Measurements from ENCODE around the gene FPGS. TPM values are rescaled to one million over a fixed set of nuclear protein-coding genes. Genes with fewer than 3 reads are reported as not detected.
A peak's percentile ranks its signal among the peaks of the same experiment; 100 is the strongest.
"Not testable (repeated sequence)": the region's sequence is repeated elsewhere in the genome, so short reads cannot be mapped to it uniquely, and the experiment has no call there.

FPGS gene
- total RNA-seq, 1 experiment from 2014 or later: 49.0 TPM

DNA sequence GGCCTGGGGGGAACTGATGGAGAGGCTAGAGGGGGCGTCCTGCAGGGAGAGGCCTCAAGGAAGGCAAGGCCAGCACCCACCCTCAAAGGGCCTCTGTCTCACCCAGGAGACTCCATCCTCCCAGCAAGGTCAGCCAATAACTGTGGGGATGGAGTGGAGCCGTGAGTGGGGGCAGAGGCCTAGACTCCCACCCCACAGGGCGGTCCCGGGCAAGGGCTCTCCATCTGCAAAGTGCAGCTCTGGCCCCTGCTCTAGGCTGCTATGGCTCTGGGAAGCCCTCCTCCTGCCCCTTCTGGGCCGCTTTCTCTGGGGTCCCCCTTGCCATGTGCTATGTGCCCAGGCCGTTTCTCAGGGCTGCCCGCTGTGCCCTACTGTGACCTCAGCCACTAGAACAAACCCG is 14.0 kb downstream of the FPGS start:
- no peak overlapping the region for H3K27ac ChIP-seq
- H3K4me3 ChIP-seq: no peak overlapping the region
- DNase-seq (ENCODE audit: low read depth in 1 of 2, low spot score in 2 of 2): no peak
- no peaks in the 10 kb centered on the region for H3K27me3 ChIP-seq (replicated peaks)
- peaks cover 74% of the 10 kb centered on the region for H3K36me3 ChIP-seq
- H3K4me1 ChIP-seq (replicated peaks): no peaks in the 10 kb centered on the region
- H3K9me3 ChIP-seq (replicated peaks): no peaks in the 10 kb centered on the region

DNA sequence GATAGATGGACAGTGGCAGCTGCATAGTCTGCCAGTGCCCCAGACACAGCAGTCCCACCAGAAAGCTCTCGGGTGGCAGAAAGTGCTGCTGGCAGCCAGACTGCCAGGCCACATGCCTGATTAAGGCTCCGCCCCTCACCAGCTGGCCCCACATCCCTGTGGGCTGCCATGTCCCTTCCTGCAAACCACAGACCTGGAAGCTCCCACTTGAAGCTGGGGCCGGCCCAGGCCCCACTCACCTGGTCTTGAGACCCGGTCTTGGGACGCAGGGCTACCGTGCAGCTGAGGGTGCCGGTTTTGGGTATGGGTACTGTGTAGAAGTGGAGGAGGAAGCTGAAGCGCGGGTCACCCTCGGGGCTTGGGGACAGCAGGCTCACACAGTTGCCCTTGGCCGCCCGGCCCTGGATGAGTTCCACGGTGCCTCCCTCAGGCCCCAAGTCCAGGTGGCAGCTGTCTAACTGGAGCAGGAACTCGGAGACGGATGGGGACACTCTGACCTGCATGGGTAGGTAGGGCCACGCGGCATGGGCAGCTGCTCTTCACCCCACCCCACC is 15.3 kb downstream of the FPGS start:
- DNase-seq (ENCODE audit: low read depth in 1 of 2, low spot score in 2 of 2): no peak
- H3K27me3 ChIP-seq (replicated peaks): no peaks in the 10 kb centered on the region
- H3K36me3 ChIP-seq: peaks cover 67% of the 10 kb centered on the region
- H3K9me3 ChIP-seq (replicated peaks): no peaks in the 10 kb centered on the region
- H3K27ac ChIP-seq: no peak overlapping the region
- H3K4me3 ChIP-seq: no peak overlapping the region
- no peaks in the 10 kb centered on the region for H3K4me1 ChIP-seq (replicated peaks)

DNA sequence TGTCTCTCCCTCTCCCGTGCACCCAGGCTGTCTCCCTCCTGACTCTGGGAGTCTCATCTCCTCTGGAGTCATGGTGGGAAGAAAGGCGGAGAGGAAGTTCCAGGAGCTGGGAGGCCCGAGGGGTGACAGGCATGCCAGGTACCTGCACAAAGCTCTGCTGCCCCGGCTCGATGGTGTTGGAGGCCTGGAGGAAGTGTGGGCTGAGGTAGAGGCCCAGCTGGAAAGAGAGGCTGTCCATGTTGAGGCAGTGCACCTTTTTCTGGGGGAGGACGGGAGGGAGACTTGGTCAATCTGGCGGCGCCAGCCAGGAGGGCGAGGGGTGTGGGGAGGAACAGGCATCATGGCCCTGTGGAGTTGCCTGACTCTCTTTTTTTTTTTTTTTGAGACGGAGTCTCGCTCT is 15.9 kb downstream of the FPGS start:
- Histone ChIP-seq H3K27me3 (replicated peaks) (no peaks in the 10 kb centered on the region), H3K4me3 (no peak overlapping the region), H3K9me3 (replicated peaks) (no peaks in the 10 kb centered on the region), H3K27ac (no peak overlapping the region), H3K36me3 (peaks cover 61% of the 10 kb centered on the region), H3K4me1 (replicated peaks) (no peaks in the 10 kb centered on the region)
- DNase-seq (ENCODE audit: low read depth in 1 of 2, low spot score in 2 of 2): no peak

DNA sequence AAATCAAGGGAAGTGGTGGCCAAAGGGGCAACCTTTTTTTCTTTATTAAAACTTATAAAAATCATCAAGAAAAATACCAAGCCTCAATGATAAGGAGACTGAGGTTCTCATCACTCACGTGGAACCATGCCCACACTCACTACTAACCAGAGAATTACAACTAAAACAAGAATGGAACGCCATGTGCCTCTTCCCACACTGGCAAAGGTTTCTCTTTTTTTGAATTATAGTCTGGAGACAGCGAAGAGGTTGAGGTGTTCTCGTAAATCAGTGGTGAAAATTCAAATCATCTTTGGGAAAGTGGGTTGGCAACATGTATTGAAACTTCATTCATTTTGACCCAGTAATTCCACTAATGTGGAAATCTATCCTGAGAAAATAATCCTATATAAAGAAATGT is 19.4 kb downstream of the FPGS start:
- Histone ChIP-seq H3K4me1 (replicated peaks) (no peaks in the 10 kb centered on the region), H3K9me3 (replicated peaks) (no peaks in the 10 kb centered on the region), H3K4me3 (no peak overlapping the region), H3K36me3 (peaks cover 55% of the 10 kb centered on the region), H3K27me3 (replicated peaks) (no peaks in the 10 kb centered on the region), H3K27ac (no peak overlapping the region)
- DNase-seq (ENCODE audit: low read depth in 1 of 2, low spot score in 2 of 2): no peak

DNA sequence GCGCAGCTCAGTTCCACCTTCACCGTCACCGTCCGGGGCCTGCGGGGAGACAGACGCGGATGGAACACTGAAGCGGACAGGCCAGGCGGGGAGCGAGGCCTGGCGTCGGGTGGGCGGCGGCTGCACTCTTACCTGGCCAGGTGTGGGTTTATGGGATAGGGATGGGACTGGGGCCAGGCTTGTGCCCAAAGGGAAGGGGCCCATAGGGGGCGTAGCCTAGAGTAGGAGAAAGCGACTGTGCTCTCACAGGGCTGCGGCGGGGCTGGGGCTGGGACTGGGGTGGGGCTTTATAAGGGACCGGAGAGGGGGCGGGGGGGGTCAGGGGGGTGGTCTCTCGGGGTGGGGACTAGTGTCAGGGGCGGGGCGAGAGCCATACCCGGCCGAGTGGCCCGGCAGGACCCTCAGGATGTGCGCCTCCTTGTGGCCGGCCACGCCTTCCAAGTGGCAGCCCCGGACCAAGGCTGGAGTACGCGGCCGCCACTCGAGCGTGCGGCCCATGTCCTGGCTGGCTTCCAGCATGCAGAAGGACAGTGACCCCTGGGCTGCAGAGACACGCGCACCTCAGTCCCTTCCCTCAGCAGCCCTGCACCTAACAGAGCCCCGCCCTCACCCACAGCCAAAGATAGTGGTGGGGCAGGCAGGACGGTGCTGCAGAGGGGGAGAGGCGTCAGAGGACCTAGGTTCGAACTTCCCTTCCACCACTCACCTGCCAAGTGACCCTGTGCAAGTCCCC is 22.8 kb downstream of the FPGS start:
- peaks cover 48% of the 10 kb centered on the region for H3K36me3 ChIP-seq
- no peak overlapping the region for H3K27ac ChIP-seq
- no peak for DNase-seq (ENCODE audit: low read depth in 1 of 2, low spot score in 2 of 2)
- H3K9me3 ChIP-seq (replicated peaks): no peaks in the 10 kb centered on the region
- no peak overlapping the region for H3K4me3 ChIP-seq
- no peaks in the 10 kb centered on the region for H3K27me3 ChIP-seq (replicated peaks)
- H3K4me1 ChIP-seq (replicated peaks): no peaks in the 10 kb centered on the region

DNA sequence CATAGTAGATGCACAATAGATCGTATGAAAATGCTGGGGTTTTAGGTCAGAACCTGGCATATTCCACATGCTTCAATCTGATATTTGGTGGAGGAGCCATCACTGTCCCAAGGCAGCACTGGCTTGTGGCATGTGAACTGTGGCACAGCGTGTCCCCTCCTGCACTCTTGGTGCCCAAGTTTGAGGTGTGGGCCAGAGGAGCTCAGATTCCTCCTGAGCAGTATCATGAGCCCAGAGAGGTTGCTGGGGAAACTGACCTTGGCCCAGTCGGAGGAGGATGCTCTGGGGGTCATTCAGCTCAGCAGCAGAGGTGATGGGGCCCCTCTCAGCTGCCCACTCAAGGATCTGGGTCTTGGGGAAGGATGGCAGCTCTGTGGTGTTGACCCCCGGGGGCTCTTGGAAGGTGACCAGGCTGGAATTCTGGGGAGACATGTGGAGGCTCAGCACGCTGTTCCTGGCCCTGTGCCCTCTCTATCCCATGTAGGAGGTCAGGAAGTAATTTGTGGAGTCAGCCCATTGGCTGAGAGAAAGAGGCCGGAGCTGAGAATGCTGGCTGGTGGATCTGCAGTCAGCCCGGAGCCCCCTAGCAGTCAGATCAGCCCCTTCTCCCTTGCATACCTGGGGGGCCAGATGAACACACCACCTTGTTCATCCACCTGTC is 23.7 kb downstream of the FPGS start:
- no peak for DNase-seq (ENCODE audit: low read depth in 1 of 2, low spot score in 2 of 2)
- Histone ChIP-seq H3K4me1 (replicated peaks) (no peaks in the 10 kb centered on the region), H3K36me3 (peaks cover 44% of the 10 kb centered on the region), H3K9me3 (replicated peaks) (no peaks in the 10 kb centered on the region), H3K27me3 (replicated peaks) (no peaks in the 10 kb centered on the region), H3K27ac (no peak overlapping the region), H3K4me3 (no peak overlapping the region)

DNA sequence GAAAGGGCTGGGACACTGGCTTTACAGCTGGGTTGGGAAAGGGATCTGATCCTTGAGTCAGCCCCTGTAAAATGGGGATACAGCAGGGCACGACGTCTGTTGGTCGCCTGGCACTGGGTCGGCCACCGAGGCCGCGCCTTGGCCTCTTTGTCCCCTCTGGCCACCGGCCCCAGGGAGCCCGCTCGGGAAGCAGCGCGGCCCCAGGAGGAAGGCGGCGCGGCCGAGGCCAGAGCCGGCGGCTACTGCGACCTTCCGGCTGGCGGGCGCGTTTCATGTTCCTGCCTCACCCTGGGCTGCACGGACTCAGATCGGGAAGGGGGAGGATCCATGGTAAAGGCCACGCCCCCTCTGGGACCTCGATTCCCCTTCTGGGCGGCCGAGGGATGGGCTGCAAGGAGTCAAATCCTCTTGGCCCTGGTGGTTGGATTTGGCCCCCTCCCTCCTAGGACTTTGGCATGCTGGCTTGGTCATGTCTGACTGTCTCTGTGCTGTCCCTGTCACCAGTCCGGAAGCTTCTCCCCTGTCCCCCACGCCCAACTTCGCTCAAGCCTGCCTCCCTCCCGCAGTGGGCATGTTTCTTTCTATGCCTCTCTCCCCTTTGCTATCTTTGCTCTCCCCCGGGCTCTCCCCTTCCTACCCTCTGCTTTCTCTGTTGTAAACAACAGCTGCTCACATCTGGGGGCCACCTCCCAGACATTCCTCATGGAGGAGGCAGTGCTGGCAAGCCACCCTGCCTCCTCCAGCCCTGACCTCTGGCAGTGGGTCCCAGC is 25.8 kb downstream of the FPGS start:
- Histone ChIP-seq H3K4me3 (no peak overlapping the region), H3K4me1 (replicated peaks) (no peaks in the 10 kb centered on the region), H3K27ac (no peak overlapping the region), H3K36me3 (peaks cover 47% of the 10 kb centered on the region), H3K9me3 (replicated peaks) (no peaks in the 10 kb centered on the region), H3K27me3 (replicated peaks) (no peaks in the 10 kb centered on the region)
- no peak for DNase-seq (ENCODE audit: low read depth in 1 of 2, low spot score in 2 of 2)

DNA sequence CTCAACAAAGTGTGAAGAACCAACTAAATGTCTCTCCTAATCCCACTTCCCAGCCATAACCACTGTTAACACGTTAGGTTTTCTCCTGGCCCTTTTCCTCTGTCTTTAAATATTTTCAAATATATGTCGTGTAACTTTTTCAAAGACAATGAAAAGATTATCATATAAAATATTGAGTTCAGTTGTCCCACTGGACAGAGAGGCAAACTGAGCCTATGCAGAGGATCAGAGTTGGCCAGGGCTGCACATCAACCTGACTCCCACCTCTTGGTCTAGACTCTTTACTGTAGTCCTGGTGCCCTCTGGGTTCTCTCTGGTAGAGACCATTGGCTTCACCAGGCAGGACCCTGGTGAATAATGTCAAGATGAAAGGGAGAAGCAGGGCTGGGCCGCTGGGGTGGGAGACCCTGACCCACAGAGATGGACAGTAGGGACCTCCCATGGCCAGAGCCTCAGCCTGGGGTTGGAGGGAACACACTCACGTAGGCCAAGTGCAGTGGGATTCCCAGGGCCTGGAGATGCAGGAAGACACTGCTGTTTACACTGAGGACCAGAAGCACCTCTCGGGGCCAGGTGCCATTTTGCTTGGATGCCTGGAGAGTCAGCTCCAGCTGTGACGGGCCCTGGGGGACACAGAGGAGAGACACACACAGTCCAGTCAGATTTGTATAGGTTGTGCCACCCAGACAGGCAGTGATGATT is 26.7 kb downstream of the FPGS start:
- no peak overlapping the region for H3K27ac ChIP-seq
- no peaks in the 10 kb centered on the region for H3K9me3 ChIP-seq (replicated peaks)
- no peak for DNase-seq (ENCODE audit: low read depth in 1 of 2, low spot score in 2 of 2)
- no peak overlapping the region for H3K4me3 ChIP-seq
- H3K4me1 ChIP-seq (replicated peaks): no peaks in the 10 kb centered on the region
- H3K27me3 ChIP-seq (replicated peaks): no peaks in the 10 kb centered on the region
- peaks cover 40% of the 10 kb centered on the region for H3K36me3 ChIP-seq

DNA sequence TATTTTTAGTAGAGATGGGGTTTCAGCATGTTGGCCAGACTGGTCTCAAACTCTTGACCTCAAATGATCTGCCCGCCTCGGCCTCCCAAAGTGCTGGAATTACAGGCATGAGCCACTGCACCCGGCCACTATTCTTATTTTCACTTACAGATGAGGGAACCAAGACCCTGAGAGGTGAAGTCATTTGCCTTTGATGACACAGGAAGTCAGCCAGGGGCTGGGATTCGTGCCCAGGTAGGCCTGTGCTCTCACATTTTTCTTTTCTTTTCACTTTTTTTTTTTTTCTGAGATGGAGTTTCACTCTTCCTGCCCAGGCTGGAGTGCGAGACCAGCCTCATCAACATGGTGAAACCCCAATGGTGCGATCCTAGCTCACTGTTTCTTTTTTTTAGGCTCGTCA is 29.6 kb downstream of the FPGS start:
- Histone ChIP-seq H3K27me3 (replicated peaks) (no peaks in the 10 kb centered on the region), H3K4me1 (replicated peaks) (peaks cover 23% of the 10 kb centered on the region), H3K4me3 (no peak overlapping the region), H3K36me3 (peaks cover 22% of the 10 kb centered on the region), H3K27ac (no peak overlapping the region), H3K9me3 (replicated peaks) (no peaks in the 10 kb centered on the region)
- no peak for DNase-seq (ENCODE audit: low read depth in 1 of 2, low spot score in 2 of 2)

DNA sequence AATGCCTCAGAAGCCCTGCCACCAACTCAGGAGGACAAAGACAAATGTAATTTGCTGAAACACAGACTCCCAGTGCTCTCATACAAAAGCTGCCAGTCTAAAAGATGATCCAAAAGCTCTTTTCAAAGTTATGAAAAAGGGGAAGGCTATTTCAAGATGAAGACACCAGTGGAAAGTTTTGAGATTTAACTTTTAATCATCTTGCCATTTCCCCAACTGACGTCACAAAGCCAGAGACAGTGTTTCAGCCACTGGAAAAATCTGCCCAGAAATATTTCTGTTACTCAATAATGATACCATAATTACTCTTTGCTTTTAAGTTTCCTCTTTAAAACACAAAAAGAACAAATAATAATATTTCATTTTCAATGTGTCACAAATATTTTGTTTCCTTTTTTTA is 30.9 kb downstream of the FPGS start:
- no peak overlapping the region for H3K4me3 ChIP-seq

DNA sequence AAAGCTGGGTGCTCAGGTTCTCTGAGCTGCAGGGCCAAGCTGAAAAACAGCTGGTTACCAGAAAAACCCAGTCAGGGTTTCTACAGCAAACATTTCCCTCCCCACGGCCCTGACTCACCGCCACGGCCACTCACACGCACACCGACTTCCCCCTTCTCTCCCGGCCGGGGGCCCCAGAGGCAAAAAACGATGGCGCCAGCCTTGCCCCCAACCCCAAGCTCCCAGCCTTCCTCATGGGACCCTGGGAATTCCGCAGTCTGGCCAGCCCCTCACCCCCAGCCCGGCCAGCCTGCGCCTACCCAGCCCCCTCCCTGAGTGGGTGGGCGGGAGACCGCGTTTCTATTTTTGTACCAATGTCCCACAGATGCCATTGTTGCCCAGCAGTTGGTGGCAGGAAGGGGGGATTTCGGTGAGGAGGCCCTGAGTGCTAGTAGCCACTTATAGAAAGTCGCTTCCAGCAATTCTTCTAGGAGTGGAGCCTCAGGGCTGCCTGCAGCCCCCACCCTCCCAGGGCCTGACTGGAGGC is 33.4 kb downstream of the FPGS start:
- Histone ChIP-seq H3K4me3 (no peak overlapping the region), H3K27ac (peak overlapping the region; percentile 91), H3K36me3 (peaks cover 22% of the 10 kb centered on the region), H3K4me1 (replicated peaks) (peaks cover 44% of the 10 kb centered on the region), H3K9me3 (replicated peaks) (no peaks in the 10 kb centered on the region), H3K27me3 (replicated peaks) (no peaks in the 10 kb centered on the region)
- DNase-seq (ENCODE audit: low read depth in 1 of 2, low spot score in 2 of 2): peak; percentile 65 to 82

More for the DNA sequence above, 30.9 kb downstream of the FPGS start:
- H3K36me3 ChIP-seq: peaks cover 16% of the 10 kb centered on the region
- no peak overlapping the region for H3K27ac ChIP-seq
- no peaks in the 10 kb centered on the region for H3K27me3 ChIP-seq (replicated peaks)
- H3K4me1 ChIP-seq (replicated peaks): peaks cover 36% of the 10 kb centered on the region
- no peaks in the 10 kb centered on the region for H3K9me3 ChIP-seq (replicated peaks)
- DNase-seq (ENCODE audit: low read depth in 1 of 2, low spot score in 2 of 2): no peak

DNA sequence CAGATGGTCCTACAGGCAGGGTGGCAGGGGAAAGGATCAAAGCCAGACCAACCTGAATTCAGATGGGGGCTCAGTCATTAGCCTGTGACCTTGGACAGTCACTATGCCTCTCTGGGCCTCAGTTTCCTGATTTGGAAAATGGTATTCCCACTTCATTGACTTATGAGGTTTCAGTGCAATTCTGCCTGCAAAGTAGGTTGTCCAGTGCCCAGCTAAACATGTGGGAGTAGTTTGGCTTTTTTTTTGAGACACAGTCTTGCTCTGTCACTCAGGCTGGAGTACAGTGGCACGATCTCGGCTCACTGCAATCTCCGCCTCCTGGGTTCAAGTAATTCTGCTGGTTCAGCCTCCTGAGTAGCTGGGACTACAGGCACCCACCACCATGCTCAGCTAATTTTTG is 33.9 kb downstream of the FPGS start:
- H3K27me3 ChIP-seq (replicated peaks); H3K9me3 ChIP-seq (replicated peaks); H3K4me3 ChIP-seq; DNase-seq (ENCODE audit: low read depth in 1 of 2, low spot score in 2 of 2): not testable (repeated sequence)
- peaks cover 24% of the 10 kb centered on the region for H3K36me3 ChIP-seq
- H3K27ac ChIP-seq: peak overlapping the region; percentile 91
- H3K4me1 ChIP-seq (replicated peaks): peaks cover 44% of the 10 kb centered on the region

DNA sequence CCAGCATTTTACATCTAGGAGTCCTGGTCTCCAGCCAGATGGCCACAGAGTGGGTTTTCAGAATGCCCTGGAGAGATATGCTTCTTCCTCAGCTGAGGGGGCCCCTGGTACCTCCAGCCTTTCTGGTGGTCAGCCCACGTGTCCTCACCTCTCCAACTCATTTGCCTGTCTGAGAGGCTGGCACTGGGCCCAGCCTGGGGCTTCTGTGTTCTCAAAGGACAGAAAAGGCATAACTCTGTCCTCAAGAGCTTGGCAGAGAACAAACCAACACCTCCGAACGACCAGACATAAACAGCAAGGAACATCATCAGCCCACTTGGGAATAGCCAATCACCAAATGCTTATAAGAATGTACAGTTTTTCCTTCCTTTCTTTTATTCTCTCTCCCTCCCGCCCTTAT is 34.7 kb downstream of the FPGS start:
- H3K27me3 ChIP-seq (replicated peaks): no peaks in the 10 kb centered on the region
- no peaks in the 10 kb centered on the region for H3K9me3 ChIP-seq (replicated peaks)
- H3K4me3 ChIP-seq: no peak overlapping the region
- no peak overlapping the region for H3K27ac ChIP-seq
- peaks cover 44% of the 10 kb centered on the region for H3K4me1 ChIP-seq (replicated peaks)
- peaks cover 27% of the 10 kb centered on the region for H3K36me3 ChIP-seq
- DNase-seq (ENCODE audit: low read depth in 1 of 2, low spot score in 2 of 2): no peak
